Activated naive CD8-positive, alpha-beta T cell treated with anti-CD3 and anti-CD28 coated beads, Interleukin-2, amount 10 ng/mL, durations not matched to agents 7 days and 5 days (primary cell): Measurements from ENCODE around the gene DCUN1D3. TPM values are rescaled to one million over a fixed set of nuclear protein-coding genes. Genes with fewer than 3 reads are reported as not detected.
A peak's percentile ranks its signal among the peaks of the same experiment; 100 is the strongest.

Experiments
- ATAC-seq: fragments of 150-1000 bp; cut with Tn5 transposase; one replicate; pipeline ENCODE4 v1.10.0; 2021; ENCODE audit warnings: low read depth, moderate library complexity
- POLR2A ChIA-PET: fragments of 350-600 bp; sonication (Branson Sonifier 250); formaldehyde crosslinking; loops from one replicate; lab custom pipeline; 2021; ENCODE audit warnings: antibody characterized with exemption; lab: Charles Lee
- DNase-seq: peaks from one replicate; pipeline ENCODE4 v3.0.0; 2021
- H3K27ac Mint-ChIP-seq: one replicate; pipeline ENCODE4 v1.8.0; 2022; ENCODE audit warnings: mild to moderate bottlenecking, mixed read lengths
- H3K27me3 Mint-ChIP-seq: one replicate; pipeline ENCODE4 v1.8.0; 2022; ENCODE audit warnings: mild to moderate bottlenecking, moderate library complexity, mixed read lengths
- H3K36me3 Mint-ChIP-seq: one replicate; pipeline ENCODE4 v1.8.0; 2021; ENCODE audit warnings: mild to moderate bottlenecking, mixed read lengths
- H3K4me1 Mint-ChIP-seq: one replicate; pipeline ENCODE4 v1.8.0; 2021; ENCODE audit warnings: mixed read lengths
- H3K4me3 Mint-ChIP-seq: one replicate; pipeline ENCODE4 v1.8.0; 2022; ENCODE audit warnings: mild to moderate bottlenecking, moderate library complexity, mixed read lengths
- H3K9me3 Mint-ChIP-seq: one replicate; pipeline ENCODE4 v1.8.0; 2021; ENCODE audit warnings: mixed read lengths
- total RNA-seq, 2 experiments: library from RNA; stranded (reverse); gene quantifications; one replicate each; pipeline ENCODE4 v1.2.3, GENCODE V29; 2021

The DCUN1D3 gene
- total RNA-seq, 2 experiments from 2014 or later, result 12.0 to 13.1 TPM

GRCh38 chr16:20910781-20911321, 10.7 kb upstream of the DCUN1D3 start:
- no peaks in the 10 kb centered on the region for H3K9me3 Mint-ChIP-seq
- peaks cover 50% of the 10 kb centered on the region for H3K4me1 Mint-ChIP-seq
- no peaks in the 10 kb centered on the region for H3K27me3 Mint-ChIP-seq
- peak overlapping the region; percentile 79 for H3K27ac Mint-ChIP-seq
- H3K4me3 Mint-ChIP-seq, result peak overlapping the region; percentile 52
- ATAC-seq (peak; percentile 70), DNase-seq (no peak)
- peaks cover 32% of the 10 kb centered on the region for H3K36me3 Mint-ChIP-seq
- POLR2A ChIA-PET, result interaction anchor here (0.9 to 4.4 kb wide), 4 partner anchors 9 to 34 kb away, joined by 3 to 31 read pairs (median 4); partner anchors contain the start of genes DCUN1D3 and LYRM1

GRCh38 chr16:20906341-20907255, 6.4 kb upstream of the DCUN1D3 start:
- no peak overlapping the region for H3K4me3 Mint-ChIP-seq
- peaks cover 67% of the 10 kb centered on the region for H3K4me1 Mint-ChIP-seq
- ATAC-seq (no peak), DNase-seq (no peak)
- no peaks in the 10 kb centered on the region for H3K27me3 Mint-ChIP-seq
- no peak overlapping the region for H3K27ac Mint-ChIP-seq
- peaks cover 46% of the 10 kb centered on the region for H3K36me3 Mint-ChIP-seq
- H3K9me3 Mint-ChIP-seq, result no peaks in the 10 kb centered on the region
- POLR2A ChIA-PET, result no interaction called here

GRCh38 chr16:20905576-20905975, 5.4 kb upstream of the DCUN1D3 start:
- H3K4me1 Mint-ChIP-seq, result peaks cover 65% of the 10 kb centered on the region
- H3K27ac Mint-ChIP-seq, result no peak overlapping the region
- peaks cover 51% of the 10 kb centered on the region for H3K36me3 Mint-ChIP-seq
- no peak overlapping the region for H3K4me3 Mint-ChIP-seq
- DNase-seq, result no peak
- H3K27me3 Mint-ChIP-seq, result no peaks in the 10 kb centered on the region
- POLR2A ChIA-PET, result no interaction called here
- no peaks in the 10 kb centered on the region for H3K9me3 Mint-ChIP-seq
- ATAC-seq, result no peak

GRCh38 chr16:20904507-20905081, 4.4 kb upstream of the DCUN1D3 start:
- POLR2A ChIA-PET, result interaction anchor here (2.9 kb wide), 1 partner anchor 30 kb away, joined by 16 read pairs; no protein-coding TSS in a partner anchor
- peak overlapping the region; percentile 64 for H3K27ac Mint-ChIP-seq
- DNase-seq (no peak), ATAC-seq (no peak)
- H3K27me3 Mint-ChIP-seq, result no peaks in the 10 kb centered on the region
- H3K9me3 Mint-ChIP-seq, result no peaks in the 10 kb centered on the region
- H3K36me3 Mint-ChIP-seq, result peaks cover 51% of the 10 kb centered on the region
- H3K4me1 Mint-ChIP-seq, result peaks cover 55% of the 10 kb centered on the region
- peak overlapping the region; percentile 72 for H3K4me3 Mint-ChIP-seq

GRCh38 chr16:20903899-20904506, 3.8 kb upstream of the DCUN1D3 start:
- Mint-ChIP-seq H3K27me3 (no peaks in the 10 kb centered on the region), H3K4me3 (peak overlapping the region; percentile 72), H3K36me3 (peaks cover 50% of the 10 kb centered on the region), H3K4me1 (peaks cover 58% of the 10 kb centered on the region), H3K9me3 (no peaks in the 10 kb centered on the region), H3K27ac (peak overlapping the region; percentile 64)
- no peak for ATAC-seq
- POLR2A ChIA-PET, result interaction anchor here (1.3 to 2.9 kb wide), 4 partner anchors 16 to 56 kb away, joined by 3 to 16 read pairs (median 4); no protein-coding TSS in a partner anchor
- no peak for DNase-seq

GRCh38 chr16:20903116-20903898, 3.1 kb upstream of the DCUN1D3 start:
- Mint-ChIP-seq H3K27ac (peak overlapping the region; percentile 49), H3K4me1 (peaks cover 62% of the 10 kb centered on the region), H3K36me3 (peaks cover 48% of the 10 kb centered on the region), H3K4me3 (peak overlapping the region; percentile 72), H3K27me3 (no peaks in the 10 kb centered on the region), H3K9me3 (no peaks in the 10 kb centered on the region)
- POLR2A ChIA-PET, result interaction anchor here (1.3 to 2.9 kb wide), 5 partner anchors 17 to 97 kb away, joined by 3 to 16 read pairs (median 5); partner anchors contain the start of genes ERI2 and REXO5
- ATAC-seq (no peak), DNase-seq (no peak)

- DNase-seq, result no peak
- peaks cover 48% of the 10 kb centered on the region for H3K36me3 Mint-ChIP-seq
- H3K27me3 Mint-ChIP-seq, result no peaks in the 10 kb centered on the region
- POLR2A ChIA-PET, result interaction anchor here (1.3 to 2.9 kb wide), 4 partner anchors 28 to 96 kb away, joined by 4 to 16 read pairs (median 6); partner anchors contain the start of genes ERI2 and REXO5
- H3K27ac Mint-ChIP-seq, result peak overlapping the region; percentile 49
- peak overlapping the region; percentile 95 for H3K4me3 Mint-ChIP-seq
- H3K9me3 Mint-ChIP-seq, result no peaks in the 10 kb centered on the region
- ATAC-seq, result no peak
- peaks cover 64% of the 10 kb centered on the region for H3K4me1 Mint-ChIP-seq
These were observed 2.3 kb upstream of the DCUN1D3 start for GRCh38 chr16:20902426-20902825.

GRCh38 chr16:20901436-20902112, 1.4 kb upstream of the DCUN1D3 start:
- Mint-ChIP-seq H3K36me3 (peaks cover 48% of the 10 kb centered on the region), H3K27ac (peak overlapping the region; percentile 99), H3K9me3 (no peaks in the 10 kb centered on the region), H3K4me1 (peaks cover 72% of the 10 kb centered on the region), H3K27me3 (no peaks in the 10 kb centered on the region), H3K4me3 (peak overlapping the region; percentile 95)
- DNase-seq (peak; percentile 48), ATAC-seq (no peak)
- POLR2A ChIA-PET, result interaction anchor here (1.1 to 3.5 kb wide), 4 partner anchors 9 to 95 kb away, joined by 6 to 51 read pairs (median 20); partner anchors contain the start of genes ERI2 and REXO5

- Mint-ChIP-seq H3K27me3 (no peaks in the 10 kb centered on the region), H3K4me1 (peaks cover 74% of the 10 kb centered on the region), H3K27ac (peak overlapping the region; percentile 99), H3K36me3 (peaks cover 43% of the 10 kb centered on the region), H3K4me3 (peak overlapping the region; percentile 95), H3K9me3 (no peaks in the 10 kb centered on the region)
- no peak for DNase-seq
- POLR2A ChIA-PET, result interaction anchor here (1.1 to 3.5 kb wide), 10 partner anchors 9 to 146 kb away, joined by 3 to 51 read pairs (median 7); partner anchors contain the start of genes ERI2 and REXO5
- ATAC-seq, result peak; percentile 1
These were observed 894 bp upstream of the DCUN1D3 start for GRCh38 chr16:20901068-20901435.

- peak overlapping the region; percentile 99 for H3K27ac Mint-ChIP-seq
- POLR2A ChIA-PET, result interaction anchor here (1.1 to 3.5 kb wide), 10 partner anchors 11 to 145 kb away, joined by 3 to 51 read pairs (median 6); no protein-coding TSS in a partner anchor
- H3K4me3 Mint-ChIP-seq, result peak overlapping the region; percentile 95
- H3K27me3 Mint-ChIP-seq, result no peaks in the 10 kb centered on the region
- peaks cover 46% of the 10 kb centered on the region for H3K36me3 Mint-ChIP-seq
- H3K9me3 Mint-ChIP-seq, result no peaks in the 10 kb centered on the region
- ATAC-seq, result peak; percentile 13
- H3K4me1 Mint-ChIP-seq, result peaks cover 66% of the 10 kb centered on the region
- DNase-seq, result peak; percentile 63
These were observed 470 bp downstream of the DCUN1D3 start for GRCh38 chr16:20899477-20900298.

- H3K9me3 Mint-ChIP-seq, result no peaks in the 10 kb centered on the region
- peaks cover 60% of the 10 kb centered on the region for H3K4me1 Mint-ChIP-seq
- H3K27me3 Mint-ChIP-seq, result no peaks in the 10 kb centered on the region
- no peak for DNase-seq
- H3K36me3 Mint-ChIP-seq, result peaks cover 44% of the 10 kb centered on the region
- peak overlapping the region; percentile 95 for H3K4me3 Mint-ChIP-seq
- no peak for ATAC-seq
- POLR2A ChIA-PET, result interaction anchor here (1.7 to 3.5 kb wide), 3 partner anchors 11 to 24 kb away, joined by 5 to 51 read pairs (median 31); no protein-coding TSS in a partner anchor
- H3K27ac Mint-ChIP-seq, result peak overlapping the region; percentile 99
These were observed 1.1 kb downstream of the DCUN1D3 start for GRCh38 chr16:20899071-20899470.
